Left ventricle myocardium inferior (tissue), 1 donor: ENCODE data around the gene TNRC18. TPM values are rescaled to one million over a fixed set of nuclear protein-coding genes. Genes with fewer than 3 reads are reported as not detected.

ENCODE experiments used
- DNase-seq: peaks from one replicate; pipeline ENCODE4 v3.0.0-alpha.2; 2020
- H3K27ac ChIP-seq: fragments of 200-600 bp; replicated peaks from 2 replicates; pipeline ENCODE4 v1.8.0; 2021
- H3K27me3 ChIP-seq: fragments of 200-600 bp; 2 replicates; pipeline ENCODE4 v1.8.0; 2021; ENCODE audit warnings: low read depth
- H3K36me3 ChIP-seq: fragments of 200-600 bp; 2 replicates; pipeline ENCODE4 v1.8.0; 2021
- H3K4me1 ChIP-seq: fragments of 200-600 bp; 2 replicates; pipeline ENCODE4 v1.8.0; 2021
- H3K4me3 ChIP-seq: fragments of 200-600 bp; 2 replicates; pipeline ENCODE4 v1.8.0; 2021; ENCODE audit warnings: mild to moderate bottlenecking, moderate library complexity
- H3K9me3 ChIP-seq: fragments of 200-600 bp; replicated peaks from 2 replicates; pipeline ENCODE4 v1.8.0; 2021
- CTCF ChIP-seq: fragments of 200-600 bp; IDR thresholded peaks from 2 replicates; pipeline ENCODE4 v1.8.0; 2021; ENCODE audit warnings: antibody characterized with exemption, mild to moderate bottlenecking, borderline replicate concordance
- intact Hi-C: fragments of 100-400 bp; cut with micrococcal nuclease; formaldehyde crosslinking; loops from one replicate; pipeline ENCODE4 v1.11.0; 2022
- total RNA-seq: library from RNA; stranded (reverse); fragmentation: NEBNext Ultra II Directional; extraction: Animal tissue kit (Norgen Biotek cat#: 25700); gene quantifications from one replicate; pipeline ENCODE4 v1.2.1, GENCODE V29; 2021
- donor health status: DM: no; HTN: yes; CAD: no; lungs with severe emphysema.

Gene TNRC18
- total RNA-seq, 1 donor from 2014 or later, result 27.7 TPM

GRCh38 chr7:5425507-5426225, 2.0 kb upstream of the TNRC18 start:
- Histone ChIP-seq H3K4me3 (peak overlapping the region; percentile 100), H3K36me3 (no peaks in the 10 kb centered on the region), H3K9me3 (no peaks in the 10 kb centered on the region), H3K4me1 (peaks cover 81% of the 10 kb centered on the region), H3K27ac (peak overlapping the region; percentile 100), H3K27me3 (no peaks in the 10 kb centered on the region)
- DNase-seq, result peak; percentile 71
- no peak for TF ChIP-seq CTCF
- intact Hi-C loops, result no loop called here

- peak; percentile 77 for DNase-seq
- peak overlapping the region; percentile 100 for H3K27ac ChIP-seq
- no peaks in the 10 kb centered on the region for H3K9me3 ChIP-seq
- intact Hi-C loops, result no loop called here
- H3K36me3 ChIP-seq, result no peaks in the 10 kb centered on the region
- TF ChIP-seq CTCF, result no peak
- H3K4me1 ChIP-seq, result peaks cover 81% of the 10 kb centered on the region
- no peaks in the 10 kb centered on the region for H3K27me3 ChIP-seq
- peak overlapping the region; percentile 100 for H3K4me3 ChIP-seq
These were observed 1.3 kb upstream of the TNRC18 start for GRCh38 chr7:5424749-5425506.

GRCh38 chr7:5423976-5424748, 528 bp upstream of the TNRC18 start:
- intact Hi-C loops, result no loop called here
- peak overlapping the region; percentile 100 for H3K4me3 ChIP-seq
- peak; percentile 95 for DNase-seq

GRCh38 chr7:5422396-5423305, 983 bp downstream of the TNRC18 start:
- peak; percentile 37 for TF ChIP-seq CTCF
- Histone ChIP-seq H3K4me3 (peak overlapping the region; percentile 100), H3K36me3 (no peaks in the 10 kb centered on the region), H3K9me3 (no peaks in the 10 kb centered on the region), H3K27ac (peak overlapping the region; percentile 100), H3K27me3 (no peaks in the 10 kb centered on the region), H3K4me1 (peaks cover 81% of the 10 kb centered on the region)
- peak; percentile 26 for DNase-seq
- intact Hi-C loops, result no loop called here

More at GRCh38 chr7:5423976-5424748, 528 bp upstream of the TNRC18 start:
- TF ChIP-seq CTCF, result no peak
- H3K9me3 ChIP-seq, result no peaks in the 10 kb centered on the region
- peak overlapping the region; percentile 100 for H3K27ac ChIP-seq
- no peaks in the 10 kb centered on the region for H3K36me3 ChIP-seq
- H3K27me3 ChIP-seq, result no peaks in the 10 kb centered on the region
- peaks cover 81% of the 10 kb centered on the region for H3K4me1 ChIP-seq
